H1 (cell line): ENCODE results near the gene SHISAL1. TPM values are rescaled to one million over a fixed set of nuclear protein-coding genes. Genes with fewer than 3 reads are reported as not detected.

Experiments
- CTCF ChIA-PET: fragments of 300-600 bp; sonication (Branson Sonifier 250); formaldehyde crosslinking; loops from one replicate; lab custom pipeline; 2021; ENCODE audit not compliant: partially characterized antibody; lab: Charles Lee
- POLR2A ChIA-PET: fragments of 300-600 bp; sonication (Branson Sonifier 250); formaldehyde crosslinking; loops from one replicate; lab custom pipeline; 2021; ENCODE audit warnings: inconsistent platforms; ENCODE audit not compliant: partially characterized antibody; lab: Charles Lee
- DNase-seq, 2 experiments: peaks; one replicate each; pipeline versions ENCODE4 v3.0.0 to v3.0.0-alpha.2; 2010 to 2022; ENCODE audit warnings: low spot score in 2 of 2, low read depth in 1 of 2, mixed read lengths in 1 of 2
- FAIRE-seq: peaks from 2 replicates; lab custom pipeline; 2011; peaks lifted over from hg19 to GRCh38; lab: Jason Lieb, UNC
- H2AFZ ChIP-seq: 2 replicates; pipeline ENCODE4 v1.8.1; 2012; ENCODE audit warnings: low read length, inconsistent platforms
- H2AK5ac ChIP-seq: 2 replicates; pipeline ENCODE4 v1.6.1; 2013; ENCODE audit warnings: low read depth, low read length
- H2BK120ac ChIP-seq: replicated peaks from 2 replicates; pipeline ENCODE3; 2013; ENCODE audit warnings: low read depth, low read length, inconsistent platforms
- H2BK12ac ChIP-seq: 2 replicates; pipeline ENCODE4 v1.6.1; 2013; ENCODE audit warnings: low read depth, low read length
- H2BK15ac ChIP-seq: 2 replicates; pipeline ENCODE4 v1.6.1; 2013; ENCODE audit warnings: low read length
- H2BK20ac ChIP-seq: 2 replicates; pipeline ENCODE4 v1.6.1; 2013; ENCODE audit warnings: low read length
- H2BK5ac ChIP-seq: 2 replicates; pipeline ENCODE4 v1.6.1; 2013; ENCODE audit warnings: low read depth, low read length
- H3K14ac ChIP-seq: 2 replicates; pipeline ENCODE4 v1.6.1; 2013; ENCODE audit warnings: inconsistent platforms; ENCODE audit not compliant: insufficient read length
- H3K18ac ChIP-seq: 2 replicates; pipeline ENCODE4 v1.6.1; 2013; ENCODE audit warnings: low read length; ENCODE audit errors: extremely low read depth
- H3K23ac ChIP-seq: 2 replicates; pipeline ENCODE4 v1.6.1; 2013; ENCODE audit warnings: inconsistent platforms; ENCODE audit not compliant: insufficient read length
- H3K23me2 ChIP-seq: 2 replicates; pipeline ENCODE4 v1.6.1; 2013; ENCODE audit warnings: low read depth, low read length
- H3K27ac ChIP-seq: 2 replicates; pipeline ENCODE4 v1.6.1; 2011; ENCODE audit warnings: low read depth, low read length, inconsistent platforms
- H3K27me3 ChIP-seq, 4 experiments: replicated peaks in 1 of 4; 1 replicate in 1 of 4; 2 replicates in 3 of 4; pipeline versions ENCODE4 v1.6.1 to v1.8.1; 2011 to 2013; ENCODE audit warnings: low read length in 3 of 4, mild to moderate bottlenecking in 3 of 4, inconsistent platforms in 2 of 4, mixed read lengths in 2 of 4, moderate library complexity in 1 of 4; ENCODE audit not compliant: control insufficient read depth in 3 of 4, insufficient read depth in 3 of 4; ENCODE audit errors: extremely low read depth in 1 of 4
- H3K36me3 ChIP-seq, 4 experiments: 2 replicates each; pipeline versions ENCODE4 v1.6.1 to v1.8.1; 2011 to 2013; ENCODE audit warnings: mild to moderate bottlenecking in 4 of 4, low read length in 3 of 4, moderate library complexity in 2 of 4, control low read depth in 1 of 4, inconsistent platforms in 1 of 4; ENCODE audit not compliant: insufficient read depth in 4 of 4, control insufficient read depth in 2 of 4
- H3K4ac ChIP-seq: replicated peaks from 2 replicates; pipeline ENCODE3; 2013; ENCODE audit warnings: low read length, low read depth, mixed read lengths, inconsistent platforms; ENCODE audit not compliant: insufficient read length
- H3K4me1 ChIP-seq, 4 experiments: replicated peaks in 1 of 4; 1 replicate in 1 of 4; 2 replicates in 3 of 4; pipeline versions ENCODE4 v1.6.1 to v1.8.1; 2011 to 2013; ENCODE audit warnings: low read length in 3 of 4, inconsistent platforms in 2 of 4, mixed read lengths in 1 of 4; ENCODE audit not compliant: insufficient read depth in 4 of 4, control insufficient read depth in 3 of 4
- H3K4me2 ChIP-seq, 2 experiments: 2 replicates each; pipeline versions ENCODE4 v1.6.1 to v1.8.1; 2011 to 2013; ENCODE audit warnings: low read depth in 2 of 2, low read length in 2 of 2, control low read depth in 1 of 2, inconsistent platforms in 1 of 2, mild to moderate bottlenecking in 1 of 2; ENCODE audit not compliant: insufficient read depth in 1 of 2
- H3K4me3 ChIP-seq, 4 experiments: fragments of 200-600, 300-600 bp in 1 of 4; sonication (generic), shearing (Covaris generic), sonication (Bioruptor Twin) in 1 of 4; 2 replicates each; pipeline versions ENCODE4 v1.5.1 to v1.8.1; 2011 to 2016; ENCODE audit warnings: low read length in 4 of 4, low read depth in 3 of 4, control low read depth in 2 of 4, inconsistent platforms in 2 of 4, mild to moderate bottlenecking in 2 of 4, mixed read lengths in 1 of 4, moderate library complexity in 1 of 4; ENCODE audit not compliant: insufficient read depth in 2 of 4; ENCODE audit errors: extremely low read depth in 1 of 4
- H3K56ac ChIP-seq: replicated peaks from 2 replicates; pipeline ENCODE3; 2013; ENCODE audit warnings: low read depth, mild to moderate bottlenecking, mixed read lengths, low read length, inconsistent platforms; ENCODE audit not compliant: insufficient read length
- H3K79me1 ChIP-seq: 2 replicates; pipeline ENCODE4 v1.6.1; 2013; ENCODE audit warnings: low read depth, low read length, control low read depth
- H3K79me2 ChIP-seq, 2 experiments: 2 replicates each; pipeline versions ENCODE4 v1.6.1 to v1.8.1; 2012 to 2013; ENCODE audit warnings: low read length in 2 of 2, mild to moderate bottlenecking in 2 of 2, inconsistent platforms in 1 of 2; ENCODE audit not compliant: insufficient read depth in 2 of 2, control insufficient read depth in 1 of 2
- H3K9ac ChIP-seq, 4 experiments: replicated peaks in 1 of 4; 1 replicate in 1 of 4; 2 replicates in 3 of 4; pipeline versions ENCODE4 v1.6.1 to v1.8.1; 2011 to 2013; ENCODE audit warnings: low read depth in 3 of 4, low read length in 3 of 4, control low read depth in 2 of 4, mild to moderate bottlenecking in 2 of 4, moderate library complexity in 2 of 4, inconsistent platforms in 1 of 4; ENCODE audit errors: extremely low read depth in 1 of 4
- H3K9me3 ChIP-seq, 2 experiments: 2 replicates each; pipeline versions ENCODE4 v1.6.1 to v1.8.1; 2012 to 2013; ENCODE audit warnings: mild to moderate bottlenecking in 2 of 2, moderate library complexity in 2 of 2, control low read depth in 1 of 2, inconsistent platforms in 1 of 2, low read depth in 1 of 2, low read length in 1 of 2, mixed read lengths in 1 of 2; ENCODE audit not compliant: insufficient read depth in 2 of 2
- H4K20me1 ChIP-seq, 2 experiments: replicated peaks in 1 of 2; 2 replicates each; pipeline versions ENCODE3 to v1.8.1; 2011 to 2013; ENCODE audit warnings: inconsistent platforms in 2 of 2, low read length in 2 of 2, mild to moderate bottlenecking in 1 of 2; ENCODE audit not compliant: insufficient read depth in 2 of 2, control insufficient read depth in 1 of 2
- H4K5ac ChIP-seq: 2 replicates; pipeline ENCODE4 v1.6.1; 2013; ENCODE audit warnings: low read length, low read depth, mixed read lengths, inconsistent platforms; ENCODE audit not compliant: insufficient read length
- H4K8ac ChIP-seq: 2 replicates; pipeline ENCODE4 v1.8.0; 2013; ENCODE audit warnings: mild to moderate bottlenecking, moderate library complexity, low read length, inconsistent platforms; ENCODE audit not compliant: insufficient read depth; ENCODE audit errors: extremely low read depth
- H4K91ac ChIP-seq: replicated peaks from 2 replicates; pipeline ENCODE3; 2013; ENCODE audit warnings: low read length, mixed read lengths, inconsistent platforms; ENCODE audit not compliant: insufficient read length
- CHD1 ChIP-seq: IDR thresholded peaks from 2 replicates; pipeline ENCODE4 v1.6.1; 2012; ENCODE audit warnings: low read depth, low read length, improper control_type of control experiment
- HDAC6 ChIP-seq: IDR thresholded peaks from one replicate; pipeline ENCODE4 v1.7.1; 2012; ENCODE audit warnings: low read depth, mild to moderate bottlenecking, inconsistent platforms, low read length, moderate library complexity
- JUN ChIP-seq: IDR thresholded peaks from 2 replicates; pipeline ENCODE4 v1.6.1; 2011; ENCODE audit warnings: low read depth, mild to moderate bottlenecking, improper control_type of control experiment, low read length
- WGBS, 2 experiments: shearing (Covaris generic) in 1 of 2; methylation state at CpG; one replicate each; pipeline versions ENCODE4 v1.1.6 to v1.1.7; 2013 to 2015; ENCODE audit warnings: low lambda C conversion rate in 2 of 2, mixed read lengths in 2 of 2, inconsistent platforms in 1 of 2, low coverage in 1 of 2, missing lambda C conversion rate in 1 of 2; ENCODE audit not compliant: insufficient replicate concordance in 2 of 2, insufficient coverage in 1 of 2, insufficient read length in 1 of 2; ENCODE audit errors: extremely low coverage in 1 of 2, missing lambda C conversion rate in 1 of 2; 5-methylcytosine and 5-hydroxymethylcytosine counted together
- polyA plus RNA-seq, 7 experiments: library from polyadenylated mRNA; depleted of rRNA in 3 of 7; stranded (reverse) in 5 of 7; unstranded in 2 of 7; fragments of >200 nt in 5 of 7; fragments of 200-250 nt in 2 of 7; gene quantifications; 1 replicate in 5 of 7; 2 replicates in 1 of 7; 4 replicates in 1 of 7; pipeline versions ENCODE4 v1.2.1 to v1.2.3, GENCODE V29; 2011 to 2013; ENCODE audit warnings: missing spikeins in 2 of 7, mixed read lengths in 2 of 7
- total RNA-seq: library from RNA; stranded (reverse); fragmentation: NEBNext Ultra II Directional; extraction: Animal tissue kit (Norgen Biotek cat#: 25700); gene quantifications from 2 replicates; pipeline ENCODE4 v1.2.1, GENCODE V29; 2021

SHISAL1 gene
- total and polyA plus RNA-seq, 2 of the 8 experiments (the other 6 are each of a cell fraction or from before 2014, with no cell fraction given) = 3.7 to 5.8 TPM

GRCh38 chr22:44344407-44344806 lies 31.7 kb upstream of the SHISAL1 start:
- Histone ChIP-seq H3K14ac (no peak overlapping the region), H3K56ac (no peak overlapping the region), H4K8ac (no peak overlapping the region), H3K27me3 (no peaks in the 10 kb centered on the region; a peak in 1 of 7 replicates), H3K4me1 (peaks cover 0 to 7% (median 4%) of the 10 kb centered on the region in 4 experiments; a peak in 4 of 7 replicates), H2AK5ac (no peak overlapping the region), H3K79me1 (no peaks in the 10 kb centered on the region; the same call in 1 of the 2 replicates), H3K36me3 (no peaks in the 10 kb centered on the region), H3K27ac (no peak overlapping the region), H3K23ac (no peak overlapping the region), H4K20me1 (no peaks in the 10 kb centered on the region), H3K9ac (no peak overlapping the region), H3K23me2 (peaks cover 4% of the 10 kb centered on the region; the same call in 1 of the 2 replicates), H2AFZ (no peak overlapping the region), H2BK12ac (no peak overlapping the region), H2BK120ac (no peak overlapping the region), H3K79me2 (no peaks in the 10 kb centered on the region), H2BK20ac (no peak overlapping the region), H4K5ac (no peak overlapping the region), H3K9me3 (no peaks in the 10 kb centered on the region), H3K4me2 (no peak overlapping the region), H3K4ac (no peak overlapping the region), H4K91ac (no peak overlapping the region), H3K4me3 (no peak overlapping the region), H2BK5ac (no peak overlapping the region), H2BK15ac (no peak overlapping the region), H3K18ac (no peak overlapping the region)
- ChIA-PET POLR2A (no interaction called here), CTCF (interaction anchor here (0.7 to 2.1 kb wide), 4 partner anchors 14 to 280 kb away, joined by 3 to 5 read pairs (median 4); no protein-coding TSS in a partner anchor)
- FAIRE-seq (no peak), DNase-seq (no peak)
- no peak for TF ChIP-seq HDAC6
- no peak for TF ChIP-seq JUN
- TF ChIP-seq CHD1 = no peak
- 80% methylated on average over 11 of the region's 11 CpGs; no CpG with 5 or more reads in 1 of the 2 experiments for WGBS, 2 experiments
